Thoracic aorta (tissue), 2 donors: ENCODE results near the gene DUSP7. TPM values are rescaled to one million over a fixed set of nuclear protein-coding genes. Genes with fewer than 3 reads are reported as not detected.

ENCODE experiments used
- ATAC-seq: fragments of 150-250 bp; one replicate; pipeline ENCODE4 v1.8.0; 2017; ENCODE audit warnings: low read depth; ENCODE audit not compliant: insufficient number of reproducible peaks, low FRiP score
- DNase-seq: peaks from one replicate; pipeline ENCODE4 v3.0.0-alpha.2; 2020; ENCODE audit warnings: low spot score
- H3K27ac ChIP-seq, 2 donors: fragments of 200-600 bp; sonication (generic); 1 replicate in 1 of 2; 2 replicates in 1 of 2; pipeline ENCODE4 v1.5.1; 2016; ENCODE audit warnings: mild to moderate bottlenecking in 2 of 2, moderate library complexity in 2 of 2
- H3K27me3 ChIP-seq: fragments of 200-600 bp; sonication (generic); replicated peaks from 2 replicates; pipeline ENCODE4 v1.6.0; 2016; ENCODE audit warnings: mild to moderate bottlenecking; ENCODE audit not compliant: insufficient read depth
- H3K36me3 ChIP-seq: fragments of 200-600 bp; sonication (generic); one replicate; pipeline ENCODE4 v1.5.1; 2016
- H3K4me1 ChIP-seq, 2 donors: fragments of 200-600 bp; sonication (generic); 1 replicate in 1 of 2; 2 replicates in 1 of 2; pipeline versions ENCODE4 v1.5.1 to v1.6.0; 2016; ENCODE audit warnings: low read depth in 2 of 2, mild to moderate bottlenecking in 1 of 2; ENCODE audit not compliant: control insufficient read depth in 1 of 2
- H3K4me3 ChIP-seq: fragments of 200-600 bp; sonication (generic); 2 replicates; pipeline ENCODE4 v1.5.1; 2016; ENCODE audit warnings: mild to moderate bottlenecking
- H3K9me3 ChIP-seq: fragments of 200-600 bp; sonication (generic); 2 replicates; pipeline ENCODE4 v1.5.1; 2016
- CTCF ChIP-seq: fragments of 200-600 bp; sonication (generic); IDR thresholded peaks from one replicate; pipeline ENCODE4 v1.5.1; 2019; ENCODE audit warnings: antibody characterized with exemption
- total RNA-seq, 2 donors: library from RNA; depleted of rRNA; stranded (reverse); fragments of >200 nt; gene quantifications; one replicate each; pipeline versions ENCODE4 v1.1.0 to v1.2.3, GENCODE V29; 2016

DUSP7 gene
- total RNA-seq, 2 donors from 2014 or later: 41.1 to 42.2 TPM

GRCh38 chr3:52095990-52096775, 39.8 kb upstream of the DUSP7 start:
- DNase-seq: no peak
- no peak for TF ChIP-seq CTCF
- H3K27me3 ChIP-seq: no peaks in the 10 kb centered on the region
- no peak for ATAC-seq
- peaks cover 10 to 22% of the 10 kb centered on the region in 2 donors for H3K4me1 ChIP-seq
- no peaks in the 10 kb centered on the region for H3K36me3 ChIP-seq
- peaks cover 2% of the 10 kb centered on the region for H3K9me3 ChIP-seq
- no peak overlapping the region for H3K27ac ChIP-seq
- no peak overlapping the region for H3K4me3 ChIP-seq

GRCh38 chr3:52094571-52095485, 38.5 kb upstream of the DUSP7 start:
- Histone ChIP-seq H3K4me3 (no peak overlapping the region), H3K36me3 (no peaks in the 10 kb centered on the region), H3K27me3 (no peaks in the 10 kb centered on the region), H3K9me3 (no peaks in the 10 kb centered on the region), H3K4me1 (peaks cover 23 to 36% of the 10 kb centered on the region in 2 donors), H3K27ac (no peak overlapping the region)
- DNase-seq (no peak), ATAC-seq (no peak)
- no peak for TF ChIP-seq CTCF

- H3K27ac ChIP-seq: peak overlapping the region in 1 of 2 donors; percentile 24
- DNase-seq (no peak), ATAC-seq (no peak)
- no peaks in the 10 kb centered on the region for H3K27me3 ChIP-seq
- no peaks in the 10 kb centered on the region for H3K9me3 ChIP-seq
- no peak overlapping the region for H3K4me3 ChIP-seq
- no peak for TF ChIP-seq CTCF
- H3K36me3 ChIP-seq: no peaks in the 10 kb centered on the region
- peaks cover 32 to 45% of the 10 kb centered on the region in 2 donors for H3K4me1 ChIP-seq
These were observed 37.6 kb upstream of the DUSP7 start for GRCh38 chr3:52093756-52094545.

GRCh38 chr3:52092891-52093290, 36.5 kb upstream of the DUSP7 start:
- no peak overlapping the region for H3K4me3 ChIP-seq
- ATAC-seq (no peak), DNase-seq (no peak)
- H3K4me1 ChIP-seq: peaks cover 36 to 55% of the 10 kb centered on the region in 2 donors
- no peak for TF ChIP-seq CTCF
- no peaks in the 10 kb centered on the region for H3K27me3 ChIP-seq
- H3K9me3 ChIP-seq: no peaks in the 10 kb centered on the region
- no peaks in the 10 kb centered on the region for H3K36me3 ChIP-seq
- H3K27ac ChIP-seq: peak overlapping the region; percentile 7 to 95
